NCI-H1694 (cell line): ENCODE measurements around the gene RXRA.

Source experiments
- DNase-seq: peaks from one replicate; lab custom pipeline; 2025; lab: John Stamatoyannopoulos, UW

The RXRA gene

DNA sequence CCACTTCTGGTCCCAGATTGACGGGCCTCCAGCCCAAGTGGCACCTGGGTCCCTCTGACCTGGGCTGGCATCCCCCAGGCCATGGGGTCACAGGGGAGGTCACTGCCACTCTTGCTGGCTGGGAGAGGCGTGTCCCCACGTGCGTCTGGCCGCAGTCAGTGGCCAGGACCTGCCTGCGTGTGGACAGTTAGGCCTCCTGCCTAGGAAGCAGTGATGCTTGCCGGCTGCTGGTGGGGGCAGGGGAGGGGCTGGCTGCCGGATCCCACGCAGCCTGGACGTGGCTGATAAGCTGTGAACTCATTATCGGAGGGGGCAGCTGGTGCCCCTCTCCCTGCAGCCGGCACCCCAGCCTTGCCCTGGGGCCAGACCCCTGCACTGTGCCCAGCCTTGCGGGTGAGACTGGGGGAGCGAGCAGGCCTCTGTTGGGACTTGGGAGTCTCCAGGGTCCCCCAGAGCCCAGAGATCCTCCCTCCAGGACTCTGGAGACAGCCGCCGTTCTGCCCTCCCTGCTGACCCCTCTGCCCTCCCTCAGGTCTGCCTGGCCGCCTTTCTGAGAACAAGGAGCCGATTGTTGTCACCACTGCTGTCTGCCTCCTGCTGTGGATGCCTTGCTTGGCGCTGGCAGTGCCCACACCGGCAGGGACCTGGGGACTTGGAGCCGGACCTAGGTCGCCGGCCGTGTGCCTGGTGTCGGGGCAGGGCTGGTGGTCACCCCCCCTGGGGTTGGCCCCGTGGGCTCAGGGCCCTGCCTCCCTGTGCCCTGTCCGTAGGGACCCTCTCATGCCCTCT lies 12.3 kb downstream of the RXRA start:
- no peak for DNase-seq

DNA sequence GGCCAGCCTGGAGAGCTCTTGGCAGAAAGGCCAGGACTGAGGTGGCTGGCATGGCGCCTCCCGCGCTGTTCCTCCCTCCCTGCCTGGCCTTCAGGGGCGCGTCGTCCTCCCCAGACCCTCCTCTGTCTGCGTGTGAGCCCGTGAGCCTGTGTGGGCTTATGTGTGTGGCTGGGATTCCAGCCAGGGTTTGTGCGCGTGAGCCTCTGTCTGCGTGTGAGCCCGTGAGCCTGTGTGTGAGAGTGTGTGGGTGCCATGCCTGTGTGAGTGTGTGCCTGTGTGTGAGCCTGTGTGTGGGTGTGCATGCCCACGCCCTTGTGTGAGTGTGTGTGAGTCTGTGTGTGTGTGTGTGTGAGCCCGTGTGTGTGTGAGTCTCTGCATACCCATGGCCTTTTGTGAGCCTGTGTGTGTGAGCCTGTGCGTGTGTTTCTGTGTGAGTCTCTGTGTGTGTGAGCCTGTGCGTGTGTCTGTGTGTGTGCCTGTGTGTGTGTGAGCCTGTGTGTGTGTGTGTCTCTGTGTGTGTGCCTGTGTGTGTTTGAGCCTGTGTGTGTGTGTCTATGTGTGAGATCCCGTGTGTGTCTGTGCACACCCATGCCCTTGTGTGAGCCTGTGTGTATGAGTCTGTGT lies 13.0 kb downstream of the RXRA start:
- no peak for DNase-seq

DNA sequence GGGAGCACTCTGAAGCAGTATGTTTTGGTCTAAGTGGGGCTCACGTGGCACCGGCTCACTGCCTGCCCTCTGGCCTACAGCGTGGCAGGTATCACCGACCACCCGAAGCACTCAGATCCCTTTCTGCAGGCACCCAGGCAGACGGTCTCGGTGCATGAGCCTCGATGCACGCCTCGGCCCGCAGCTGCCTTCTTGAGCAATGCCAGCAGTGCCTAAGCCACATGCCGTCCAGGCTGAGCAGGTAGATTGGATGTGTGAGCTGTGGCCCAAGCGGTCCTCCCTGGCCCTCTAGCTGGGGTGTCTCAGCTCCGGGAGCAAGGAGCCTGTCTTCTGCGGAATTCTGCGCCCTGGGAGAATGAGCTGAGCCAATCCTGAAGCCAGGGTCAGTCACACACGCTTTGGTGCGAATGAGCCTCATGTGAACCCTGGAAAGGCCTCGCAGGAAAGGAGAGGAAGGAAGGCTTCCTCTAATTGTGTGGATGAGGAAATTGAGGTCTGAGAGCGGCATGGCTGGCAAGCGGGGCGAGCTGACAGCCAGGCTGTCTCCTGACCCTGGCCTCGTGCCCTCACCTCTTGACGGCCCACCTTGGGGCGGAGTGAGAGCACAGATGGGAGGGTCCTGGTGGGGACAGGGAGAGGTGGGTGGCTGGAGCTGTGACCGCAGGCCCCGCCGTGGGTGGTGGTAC lies 14.4 kb downstream of the RXRA start:
- DNase-seq, result no peak

DNA sequence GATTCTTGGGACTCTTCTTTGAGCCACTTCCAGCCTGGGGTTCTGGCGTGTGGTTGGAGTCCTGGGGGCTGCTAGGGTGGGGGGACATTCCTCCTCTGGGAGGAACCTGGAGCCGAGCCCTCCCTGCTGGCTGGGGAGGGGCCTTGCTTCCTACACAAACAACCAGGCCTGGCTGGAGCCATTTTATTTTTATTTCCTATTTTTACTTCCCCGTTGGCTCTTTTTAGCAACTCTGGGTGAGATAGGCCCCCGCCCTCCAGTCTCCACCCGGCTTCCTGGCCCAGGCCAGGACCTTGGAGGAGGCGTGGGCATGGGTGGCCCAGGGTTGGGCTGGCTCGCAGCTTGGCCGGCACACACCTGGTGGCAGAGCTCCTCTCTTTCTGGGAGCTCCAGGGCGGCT lies 15.1 kb downstream of the RXRA start:
- DNase-seq, result no peak

DNA sequence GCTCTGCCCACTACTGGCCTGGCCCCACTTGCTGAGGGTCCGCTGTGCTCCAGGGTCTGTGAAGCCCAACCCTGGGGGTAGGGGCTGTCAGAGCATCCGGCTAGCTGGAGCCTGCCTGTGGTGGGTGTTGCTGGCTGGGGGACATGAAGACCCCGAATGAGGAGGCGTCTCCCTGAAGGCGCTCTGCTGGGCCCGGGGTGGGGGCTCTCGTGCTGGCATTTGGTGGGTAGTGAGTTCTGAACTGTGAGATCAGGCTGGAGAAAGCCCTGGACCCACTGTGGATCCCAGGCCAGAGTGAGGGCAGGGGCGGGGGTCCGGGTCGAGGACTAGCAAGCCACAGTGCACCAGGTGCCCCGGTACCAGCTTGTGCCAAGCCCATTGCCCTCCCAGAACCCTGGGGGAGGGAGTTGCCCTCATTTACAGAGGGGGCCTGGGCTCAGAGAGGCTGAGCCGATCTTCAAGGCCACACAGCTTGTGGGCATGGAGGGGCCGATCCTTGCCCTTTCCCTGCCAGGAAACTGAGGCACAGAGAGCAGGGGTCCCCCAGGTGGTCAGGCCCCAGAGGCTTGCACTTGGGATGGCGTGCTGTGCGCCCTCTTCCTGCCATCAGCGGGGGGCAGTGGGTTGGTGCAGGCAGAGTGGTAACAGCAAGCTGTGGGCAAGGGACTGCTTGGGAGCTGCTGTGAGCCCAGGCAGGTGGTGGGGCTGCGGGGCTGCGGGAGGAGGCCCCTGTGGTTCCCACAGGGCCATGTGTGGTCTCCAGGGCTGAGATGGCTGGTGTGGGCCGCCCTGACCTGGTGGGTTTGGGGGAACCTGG lies 15.9 kb downstream of the RXRA start:
- no peak for DNase-seq

DNA sequence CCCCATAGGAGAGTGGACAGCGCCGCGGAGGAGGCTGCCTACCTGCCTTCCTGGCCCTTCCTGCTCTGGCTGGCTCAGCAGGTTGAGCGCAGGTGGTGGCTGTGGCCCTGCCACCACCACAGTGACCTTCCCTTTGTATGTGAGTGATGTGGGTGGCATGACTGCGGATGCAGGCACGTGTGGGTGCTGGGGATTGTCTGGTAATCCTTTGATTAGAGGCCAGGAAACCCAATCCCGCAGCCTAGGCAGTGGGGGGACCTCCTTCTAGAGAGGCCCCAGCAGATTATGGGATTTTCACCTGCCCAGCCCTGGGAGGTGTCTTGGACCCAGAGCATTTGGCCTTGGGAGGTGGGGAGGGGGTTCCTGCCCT lies 16.5 kb downstream of the RXRA start:
- no peak for DNase-seq

DNA sequence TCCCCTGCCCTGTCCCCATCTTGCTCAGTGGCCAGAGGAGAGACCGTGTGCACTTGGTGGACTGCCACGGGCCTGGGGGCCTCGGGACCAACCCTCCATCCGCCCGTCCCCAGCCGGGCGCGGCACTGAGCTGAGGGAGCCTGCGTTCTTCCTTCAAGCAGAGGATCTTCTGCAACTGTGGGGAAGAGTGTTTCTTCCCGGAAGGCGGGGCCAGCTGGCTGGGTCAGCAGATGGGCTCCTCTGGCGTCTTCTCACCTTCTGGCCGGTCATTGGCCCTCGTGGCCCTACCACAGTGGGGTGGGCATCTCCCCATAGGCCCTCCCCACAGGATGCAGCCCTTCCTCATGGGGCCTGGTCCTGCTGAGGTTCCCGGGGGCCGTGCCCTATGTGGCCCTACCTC lies 17.4 kb downstream of the RXRA start:
- DNase-seq, result no peak

DNA sequence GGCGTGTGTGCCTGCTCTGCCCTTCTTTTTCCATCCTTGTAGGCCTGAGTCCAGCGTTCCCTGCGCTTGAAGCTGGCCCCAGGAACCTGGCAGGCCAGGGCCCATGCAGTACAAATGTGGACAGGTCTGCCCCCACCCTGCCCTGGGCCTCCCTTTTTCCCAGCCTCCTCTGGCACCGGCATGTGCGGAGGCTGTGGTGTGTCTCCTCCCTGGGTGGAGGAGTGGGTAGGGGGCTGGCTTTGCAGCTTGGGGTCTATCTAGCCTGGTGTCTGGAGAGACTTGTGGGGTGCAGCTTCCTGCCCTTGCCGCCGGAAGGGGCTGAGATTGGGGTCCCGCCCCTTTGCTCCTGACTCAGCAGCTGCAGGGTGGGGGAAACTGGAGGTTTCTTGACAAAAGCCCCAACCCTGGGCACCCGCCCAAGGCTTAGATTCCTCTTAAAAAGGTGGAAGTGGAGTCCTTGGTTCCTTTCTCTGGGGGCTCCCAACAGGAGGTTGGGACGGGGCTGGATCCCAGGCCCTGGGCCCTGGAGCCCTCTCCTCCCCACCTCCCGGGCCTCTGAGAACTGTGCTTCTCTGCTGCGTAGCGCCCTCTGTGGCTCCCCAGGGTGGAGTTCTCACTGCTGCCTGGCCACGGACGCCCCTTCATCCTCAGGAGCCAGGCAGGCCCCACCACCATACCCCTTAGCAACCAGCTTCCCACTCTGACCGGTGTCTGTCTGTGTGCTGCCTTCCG lies 18.0 kb downstream of the RXRA start:
- DNase-seq, result no peak

DNA sequence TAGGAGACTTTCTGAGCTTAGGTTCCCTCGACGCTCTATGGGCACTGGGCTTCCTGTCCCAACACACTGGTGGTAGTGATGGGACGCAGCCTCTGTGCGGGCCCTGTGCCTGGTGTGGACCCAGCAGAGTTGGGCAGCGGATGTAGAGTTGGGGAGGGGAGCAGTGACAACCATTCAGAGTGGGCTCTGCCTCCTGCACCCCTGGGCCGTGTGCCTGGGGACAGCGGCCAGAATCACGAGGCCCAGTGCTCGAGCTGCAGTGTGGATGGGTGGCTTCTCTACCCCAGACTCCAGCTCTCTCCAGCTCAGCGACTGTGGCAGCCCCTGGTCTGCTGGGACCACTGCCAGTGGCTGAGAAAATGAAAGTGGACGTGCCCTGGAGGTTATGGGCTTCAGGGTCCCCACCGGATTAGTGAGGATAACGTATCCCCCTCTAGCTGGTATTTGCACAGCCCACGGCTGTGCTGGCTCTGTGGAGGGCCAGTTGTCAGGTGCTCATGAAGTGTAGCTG lies 18.6 kb downstream of the RXRA start:
- no peak for DNase-seq

DNA sequence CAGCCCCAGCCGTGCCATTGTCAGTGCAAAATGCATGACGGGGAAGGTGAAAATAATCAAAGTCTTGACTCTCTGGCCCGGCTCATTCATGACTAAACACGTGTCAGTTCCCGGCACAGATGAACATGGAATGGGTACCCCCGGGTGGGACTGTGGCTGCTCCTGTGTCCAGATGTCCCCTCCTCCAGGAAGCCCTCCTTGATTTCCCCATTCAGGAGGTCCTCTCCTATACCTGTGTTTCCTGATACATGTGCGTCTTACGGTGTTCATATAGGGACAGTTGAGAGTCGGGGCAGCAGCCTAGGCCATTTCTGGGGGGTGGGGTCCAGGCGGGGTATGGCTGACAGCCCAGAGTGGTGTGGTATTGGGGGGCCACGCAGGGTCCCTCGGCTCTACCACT lies 19.5 kb downstream of the RXRA start:
- DNase-seq, result no peak

DNA sequence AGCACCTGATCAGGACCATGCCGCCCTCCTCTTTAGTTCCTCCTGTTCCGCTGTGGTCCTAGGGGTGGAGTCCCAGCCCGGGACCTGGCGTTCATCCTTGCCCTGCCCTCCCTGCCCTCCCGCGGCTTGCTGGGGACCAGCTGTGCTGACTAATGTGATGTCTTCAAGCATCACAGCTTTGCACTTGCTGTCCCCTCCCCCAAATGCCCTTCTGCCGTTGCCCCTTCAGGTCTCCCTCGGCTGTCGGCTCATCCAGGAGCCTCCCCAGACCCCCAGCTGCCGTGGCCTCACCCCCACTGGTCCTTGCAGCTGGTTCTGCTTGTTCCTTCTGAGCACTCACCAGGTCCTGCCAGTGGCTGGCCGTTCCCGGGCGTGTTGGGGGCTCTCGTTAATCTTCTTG lies 19.9 kb downstream of the RXRA start:
- no peak for DNase-seq

DNA sequence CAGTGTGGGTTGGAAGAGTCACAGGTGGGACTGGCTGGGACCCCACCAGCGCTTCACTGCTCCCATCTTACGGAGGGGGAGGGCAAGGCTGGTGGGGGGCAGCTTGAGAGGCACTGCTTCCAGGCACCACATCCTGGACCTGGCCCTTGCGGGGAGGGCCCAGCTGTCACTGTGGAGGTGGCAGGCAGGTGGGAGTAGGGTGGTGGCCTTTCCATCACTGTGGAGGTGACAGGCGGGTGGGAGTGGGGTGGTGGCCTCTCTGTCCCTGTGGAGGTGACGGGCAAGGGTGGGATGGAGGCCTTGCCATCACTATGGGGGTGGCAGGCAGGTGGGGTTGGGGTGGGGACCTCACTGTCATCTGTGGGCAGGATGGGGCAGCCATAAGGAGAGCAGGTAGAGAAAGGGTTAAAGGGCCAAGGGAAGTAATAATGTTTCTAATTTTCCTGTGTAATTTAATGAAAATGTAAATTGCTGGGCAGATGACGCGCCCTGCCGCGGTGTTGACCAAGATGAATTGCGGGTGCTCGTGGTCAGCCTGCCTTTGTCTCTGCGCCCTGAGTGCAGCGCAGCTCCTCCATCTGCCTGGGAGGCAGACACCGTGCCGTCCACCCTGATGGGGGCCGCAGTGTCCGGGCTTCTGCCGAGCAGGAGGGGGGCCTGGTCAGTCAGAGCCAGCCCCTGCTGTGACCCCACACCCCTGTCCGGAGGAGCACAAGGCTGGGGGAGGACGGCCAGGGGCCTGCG lies 20.8 kb downstream of the RXRA start:
- no peak for DNase-seq

DNA sequence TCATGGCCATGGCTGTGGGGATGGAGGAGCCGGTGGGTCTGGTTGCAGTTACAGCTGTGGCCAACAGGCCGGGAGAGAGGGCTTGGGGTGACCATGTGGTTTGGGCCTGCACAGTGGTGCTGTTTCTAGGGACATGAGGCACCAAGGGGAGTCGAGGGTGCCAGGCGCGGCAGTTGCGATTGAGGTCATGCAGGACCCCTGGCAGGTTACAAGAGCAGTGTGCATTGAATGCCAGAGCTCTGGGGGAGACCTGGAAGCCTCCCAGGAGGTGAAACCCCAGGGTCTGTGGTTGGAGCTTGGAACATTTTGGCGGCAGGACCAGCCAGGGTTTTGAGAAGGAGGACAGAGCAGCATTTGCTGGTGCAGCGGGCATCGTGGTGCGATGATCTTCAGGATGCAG lies 21.7 kb downstream of the RXRA start:
- DNase-seq, result no peak

DNA sequence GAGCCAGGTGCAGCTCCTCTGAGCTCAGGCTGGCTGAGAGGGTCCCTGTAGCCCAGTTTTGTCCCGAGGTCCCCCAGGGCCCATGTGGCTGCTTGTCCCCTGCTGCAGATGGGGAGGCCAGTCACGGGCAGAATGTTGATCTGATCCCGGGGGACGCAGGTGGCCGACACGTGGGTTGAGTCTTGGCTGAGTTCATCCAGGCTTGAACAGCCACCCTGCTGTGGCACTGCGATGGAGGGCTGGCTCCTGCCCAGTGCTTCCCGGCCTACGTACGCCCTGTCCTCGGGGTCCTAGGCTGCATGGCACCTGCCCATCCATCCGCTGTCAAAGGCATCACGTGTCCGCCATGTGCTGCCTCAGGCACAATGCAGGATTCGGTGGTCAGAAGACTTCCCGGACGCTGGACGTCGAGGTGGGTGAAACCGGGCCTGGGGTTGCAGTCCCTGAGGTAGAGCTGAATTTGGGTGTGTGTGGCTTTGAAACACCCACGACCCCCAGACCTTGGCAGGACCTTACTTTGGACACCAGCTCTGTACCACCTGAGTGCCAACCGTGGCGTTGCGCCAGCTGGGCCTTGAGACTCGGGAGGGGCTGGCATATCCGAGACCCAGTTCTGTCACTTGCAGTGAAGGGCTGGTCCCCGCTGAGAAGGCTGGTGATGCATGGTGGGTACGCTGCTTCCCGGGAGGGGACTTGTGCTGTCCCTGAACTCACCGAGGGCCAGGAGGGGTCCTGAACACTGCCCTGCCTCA lies 22.3 kb downstream of the RXRA start:
- no peak for DNase-seq

DNA sequence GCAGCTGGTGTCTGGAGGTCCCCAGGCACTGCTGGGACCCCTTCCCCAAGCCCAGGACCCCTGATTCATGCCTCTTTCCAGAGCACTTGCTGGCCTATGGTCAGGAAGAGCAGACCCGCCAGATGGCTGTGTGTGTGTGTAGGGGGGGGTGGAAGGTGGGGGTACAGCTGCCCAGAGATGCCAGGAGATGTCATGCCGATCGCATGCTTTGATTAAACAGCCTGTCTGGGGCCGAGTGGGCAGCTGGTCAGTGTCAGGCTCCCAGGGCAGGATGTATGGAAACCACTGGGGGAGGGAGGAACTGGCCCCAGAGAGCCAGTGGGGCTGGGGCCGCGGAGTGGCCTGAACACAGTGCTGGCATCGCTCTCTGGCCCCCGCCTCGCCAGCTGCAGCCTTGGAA lies 23.7 kb downstream of the RXRA start:
- DNase-seq, result no peak

DNA sequence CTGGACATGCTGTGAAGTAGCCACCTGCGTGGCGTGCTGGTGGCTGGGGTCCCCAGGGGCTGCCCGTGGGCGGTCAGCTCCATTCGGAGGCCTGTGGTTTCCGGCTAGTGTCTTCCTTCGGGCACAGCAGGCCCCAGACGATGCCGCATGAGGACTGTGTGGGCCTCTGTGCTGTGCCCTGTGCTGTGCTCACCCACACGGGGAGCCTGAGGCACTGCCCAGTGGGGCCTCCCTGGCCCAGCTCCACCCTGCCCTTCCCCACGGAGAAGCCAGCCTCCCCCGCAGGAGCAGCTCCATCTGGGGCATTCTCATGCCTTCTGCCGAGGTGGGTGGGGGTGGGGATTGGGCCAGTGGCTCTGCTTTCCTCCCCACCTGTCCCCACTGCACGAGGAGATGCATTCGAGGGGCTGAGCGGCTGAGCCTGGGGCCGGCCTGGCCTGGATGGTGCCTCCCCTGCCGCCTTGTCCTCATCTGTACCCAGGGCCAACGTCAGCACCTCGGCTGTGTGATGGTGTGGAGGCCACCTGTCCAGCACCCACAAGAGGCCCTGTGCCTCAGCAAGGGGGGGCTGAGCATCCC lies 24.2 kb downstream of the RXRA start:
- DNase-seq, result no peak

DNA sequence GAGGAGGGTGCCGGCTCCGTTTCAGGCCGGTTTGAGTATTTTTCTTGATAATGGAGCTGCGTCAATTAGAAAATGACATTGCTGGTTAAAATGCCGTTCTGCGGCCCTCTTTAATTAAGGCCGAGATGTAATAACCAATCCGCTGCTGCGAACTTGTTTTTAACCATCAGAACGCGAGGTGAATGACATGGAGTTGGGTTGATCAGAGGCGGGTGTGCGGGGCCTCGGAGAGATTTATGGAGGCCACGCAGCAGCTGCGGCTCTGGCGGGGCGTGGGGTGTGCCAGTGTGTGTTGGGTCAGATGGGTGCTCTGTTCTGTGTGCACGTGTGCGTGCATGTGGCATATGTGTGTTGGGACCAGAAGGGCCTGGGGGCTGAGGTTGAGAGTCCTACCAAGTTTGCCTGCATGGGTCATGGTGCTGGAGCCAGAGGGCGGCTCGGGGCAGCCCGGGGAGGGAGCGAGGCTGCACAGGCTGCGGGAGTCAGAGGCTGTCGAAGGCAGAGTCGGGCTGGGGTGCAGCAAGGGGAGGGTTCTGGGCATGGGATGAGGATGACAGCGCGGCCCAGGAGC lies 25.4 kb downstream of the RXRA start:
- DNase-seq, result no peak

DNA sequence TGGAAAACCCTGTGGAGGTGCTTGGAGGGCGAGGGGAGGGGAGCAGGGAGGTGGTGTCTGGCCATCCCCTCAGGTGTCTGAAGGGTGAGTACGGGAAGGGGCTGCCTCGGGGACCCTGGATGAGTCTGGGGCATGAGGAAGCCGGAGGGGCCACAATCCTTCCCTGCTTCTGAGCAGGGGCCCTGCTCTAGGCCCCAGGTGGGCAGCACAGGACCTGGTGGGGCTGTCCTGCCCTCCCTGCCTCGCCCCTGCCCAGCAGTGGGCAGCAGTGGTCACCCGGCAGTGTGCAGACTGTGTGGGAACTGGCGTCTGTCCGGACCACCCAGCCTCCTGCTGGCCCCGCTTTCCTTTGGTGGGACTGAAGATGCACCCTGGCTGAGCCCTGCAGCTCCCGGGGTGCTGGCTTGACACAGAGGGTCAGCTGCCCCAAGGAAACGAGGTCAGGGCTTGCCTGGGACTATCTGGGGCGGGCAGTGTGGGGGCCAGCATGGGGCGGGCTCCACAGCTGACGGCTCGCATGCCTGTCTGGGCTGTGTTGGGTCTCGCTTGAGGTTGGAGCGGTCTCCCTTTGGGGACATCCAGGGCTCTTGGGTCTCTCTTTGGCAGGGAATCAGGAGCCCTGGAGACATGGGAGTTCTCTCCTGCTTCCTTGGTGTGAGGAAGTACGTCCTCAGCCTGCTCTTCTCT lies 26.1 kb downstream of the RXRA start:
- no peak for DNase-seq

DNA sequence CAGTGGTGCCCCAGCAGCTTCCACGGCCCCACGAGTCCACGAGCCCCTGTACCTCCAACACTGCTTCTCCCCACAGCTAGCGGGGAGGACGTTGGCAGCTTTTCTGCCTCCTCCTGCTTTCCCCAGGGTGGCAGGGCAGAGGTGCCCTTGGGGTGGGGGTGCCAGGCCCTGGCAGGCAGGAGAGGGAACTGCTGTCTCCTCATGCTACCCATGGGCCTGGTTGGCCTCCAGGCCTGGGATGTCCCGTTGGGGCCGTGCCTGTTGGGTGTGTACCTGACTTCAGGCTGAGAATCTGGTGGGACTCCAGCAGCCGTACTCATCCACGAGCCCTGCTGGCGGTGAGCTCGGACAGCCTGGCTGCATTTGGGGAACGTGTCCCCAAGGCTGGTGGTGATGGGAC lies 27.3 kb downstream of the RXRA start:
- no peak for DNase-seq
